UCSD-AML1 (cell line): Measurements from ENCODE around the gene ATF6.
"Not testable (repeated sequence)": the region's sequence is repeated elsewhere in the genome, so short reads cannot be mapped to it uniquely, and the experiment has no call there.

Source experiments
- DNase-seq: peaks from one replicate; lab custom pipeline; 2025; ENCODE audit not compliant: unreplicated experiment; lab: John Stamatoyannopoulos, UW

ATF6 gene

GRCh38 chr1:161825831-161826230, 59.7 kb downstream of the ATF6 start:
- DNase-seq: no peak

GRCh38 chr1:161826478-161826877, 60.4 kb downstream of the ATF6 start:
- no peak for DNase-seq

GRCh38 chr1:161827786-161828185, 61.7 kb downstream of the ATF6 start:
- no peak for DNase-seq

GRCh38 chr1:161832299-161832907, 66.3 kb downstream of the ATF6 start:
- DNase-seq: not testable (repeated sequence)

- no peak for DNase-seq
Observed at GRCh38 chr1:161834967-161835550, 68.9 kb downstream of the ATF6 start.

- no peak for DNase-seq
Observed at GRCh38 chr1:161836018-161836417, 69.9 kb downstream of the ATF6 start.

GRCh38 chr1:161838362-161838761, 72.2 kb downstream of the ATF6 start:
- no peak for DNase-seq

GRCh38 chr1:161838885-161839284, 72.8 kb downstream of the ATF6 start:
- DNase-seq: no peak

- no peak for DNase-seq
Observed at GRCh38 chr1:161839591-161839990, 73.5 kb downstream of the ATF6 start.

GRCh38 chr1:161840363-161840762, 74.2 kb downstream of the ATF6 start:
- no peak for DNase-seq

- DNase-seq: no peak
Observed at GRCh38 chr1:161843156-161843555, 77.0 kb downstream of the ATF6 start.

- DNase-seq: no peak
Observed at GRCh38 chr1:161844696-161845095, 78.6 kb downstream of the ATF6 start.

- no peak for DNase-seq
Observed at GRCh38 chr1:161848676-161849075, 82.6 kb downstream of the ATF6 start.

- DNase-seq: no peak
Observed at GRCh38 chr1:161849518-161849917, 83.4 kb downstream of the ATF6 start.

- no peak for DNase-seq
Observed at GRCh38 chr1:161855260-161855659, 89.1 kb downstream of the ATF6 start.

GRCh38 chr1:161858271-161858670, 92.2 kb downstream of the ATF6 start:
- DNase-seq: no peak

GRCh38 chr1:161863549-161863948, 97.4 kb downstream of the ATF6 start:
- no peak for DNase-seq

GRCh38 chr1:161864577-161864976, 98.5 kb downstream of the ATF6 start:
- DNase-seq: no peak

- no peak for DNase-seq
Observed at GRCh38 chr1:161866241-161866640, 100.1 kb downstream of the ATF6 start.

- no peak for DNase-seq
Observed at GRCh38 chr1:161868832-161869231, 102.7 kb downstream of the ATF6 start.

- DNase-seq: no peak
Observed at GRCh38 chr1:161869291-161869690, 103.2 kb downstream of the ATF6 start.

GRCh38 chr1:161872506-161872905, 106.4 kb downstream of the ATF6 start:
- no peak for DNase-seq

- DNase-seq: no peak
Observed at GRCh38 chr1:161879261-161879660, 113.1 kb downstream of the ATF6 start.
